Keratinocyte (primary cell): ENCODE results near the gene ITIH4. TPM values are rescaled to one million over a fixed set of nuclear protein-coding genes. Genes with fewer than 3 reads are reported as not detected.

Source experiments
- DNase-seq: peaks from one replicate; pipeline ENCODE4 v3.0.0-alpha.2; 2011; ENCODE audit warnings: low read depth, missing footprints, low spot score
- FAIRE-seq: peaks from 2 replicates; lab custom pipeline; 2011; peaks lifted over from hg19 to GRCh38; lab: Jason Lieb, UNC
- H2AFZ ChIP-seq: 2 replicates; pipeline ENCODE4 v1.6.0; 2012; ENCODE audit warnings: low read length, control low read depth, inconsistent platforms; ENCODE audit not compliant: control insufficient read depth
- H3K27ac ChIP-seq: 2 replicates; pipeline ENCODE4 v1.5.1; 2011; ENCODE audit warnings: low read length; ENCODE audit not compliant: control insufficient read depth, insufficient read depth
- H3K27me3 ChIP-seq: 3 replicates; pipeline ENCODE4 v1.6.0; 2011; ENCODE audit warnings: low read length; ENCODE audit not compliant: control insufficient read depth, insufficient read depth; ENCODE audit errors: extremely low read depth
- H3K36me3 ChIP-seq, 2 experiments: 2 replicates in 1 of 2; 3 replicates in 1 of 2; pipeline ENCODE4 v1.5.1; 2011; ENCODE audit warnings: low read length in 2 of 2, mild to moderate bottlenecking in 1 of 2; ENCODE audit not compliant: control insufficient read depth in 2 of 2, insufficient read depth in 2 of 2; ENCODE audit errors: extremely low read depth in 1 of 2
- H3K4me1 ChIP-seq: 3 replicates; pipeline ENCODE4 v1.5.1; 2011; ENCODE audit warnings: low read length; ENCODE audit not compliant: control insufficient read depth, insufficient read depth; ENCODE audit errors: extremely low read depth
- H3K4me2 ChIP-seq: 3 replicates; pipeline ENCODE4 v1.6.0; 2011; ENCODE audit warnings: low read depth, low read length; ENCODE audit not compliant: control insufficient read depth, insufficient read depth; ENCODE audit errors: extremely low read depth
- H3K4me3 ChIP-seq, 3 experiments: fragments of 200-600 bp in 1 of 3; sonication (generic) in 1 of 3; 2 replicates in 2 of 3; 3 replicates in 1 of 3; pipeline ENCODE4 v1.5.1; 2011 to 2016; ENCODE audit warnings: low read length in 3 of 3, mild to moderate bottlenecking in 3 of 3, control low read depth in 2 of 3, inconsistent platforms in 1 of 3, low read depth in 1 of 3, mixed read lengths in 1 of 3, mixed run types in 1 of 3, moderate library complexity in 1 of 3; ENCODE audit not compliant: control insufficient read depth in 2 of 3, insufficient read depth in 2 of 3; ENCODE audit errors: extremely low read depth in 1 of 3
- H3K79me2 ChIP-seq: 2 replicates; pipeline ENCODE4 v1.6.0; 2012; ENCODE audit warnings: low read length; ENCODE audit not compliant: control insufficient read depth, insufficient read depth
- H3K9ac ChIP-seq: 3 replicates; pipeline ENCODE4 v1.6.0; 2011; ENCODE audit warnings: low read length; ENCODE audit not compliant: control insufficient read depth, insufficient read depth; ENCODE audit errors: extremely low read depth
- H3K9me1 ChIP-seq: 3 replicates; pipeline ENCODE4 v1.6.0; 2011; ENCODE audit warnings: low read length; ENCODE audit not compliant: control insufficient read depth, insufficient read depth; ENCODE audit errors: extremely low read depth
- H3K9me3 ChIP-seq: 2 replicates; pipeline ENCODE4 v1.5.1; 2012; ENCODE audit warnings: low read depth, low read length; ENCODE audit not compliant: control insufficient read depth
- H4K20me1 ChIP-seq: 3 replicates; pipeline ENCODE4 v1.6.0; 2011; ENCODE audit warnings: low read length; ENCODE audit not compliant: control insufficient read depth, insufficient read depth; ENCODE audit errors: extremely low read depth
- CTCF ChIP-seq, 3 experiments: IDR thresholded peaks in 1 of 3; conservative IDR thresholded peaks in 1 of 3; optimal IDR thresholded peaks in 1 of 3; 2 replicates in 2 of 3; 3 replicates in 1 of 3; pipeline versions ENCODE3 to v1.5.1; 2011; ENCODE audit warnings: low read length in 3 of 3, mild to moderate bottlenecking in 3 of 3, moderate library complexity in 2 of 3, control low read depth in 1 of 3, inconsistent platforms in 1 of 3; ENCODE audit not compliant: insufficient read depth in 2 of 3; ENCODE audit errors: extremely low read depth in 1 of 3
- EZH2 ChIP-seq: IDR thresholded peaks from one replicate; pipeline ENCODE4 v1.6.1; 2012; ENCODE audit warnings: inconsistent platforms, mild to moderate bottlenecking, low read length, moderate library complexity
- dilution Hi-C: fragments of 300-500 bp; cut with MboI; formaldehyde crosslinking; loops from one replicate; pipeline ENCODE4 v1.7.0; 2020; ENCODE audit warnings: low sequenced_read_pairs; ENCODE audit not compliant: extremely low pct_ligation_motif_present
- polyA plus RNA-seq, 5 experiments: library from polyadenylated mRNA; depleted of rRNA in 3 of 5; stranded (reverse) in 3 of 5; stranded (forward) in 1 of 5; unstranded in 1 of 5; fragments of >200 nt; gene quantifications; 1 replicate in 1 of 5; 2 replicates in 3 of 5; 3 replicates in 1 of 5; pipeline versions ENCODE4 v1.2.1 to v1.2.3, GENCODE V29; 2011 to 2012; ENCODE audit warnings: missing spikeins in 2 of 5, low read depth in 1 of 5, low replicate concordance in 1 of 5

ITIH4 gene
- polyA plus RNA-seq, 1 donor (not counting 4 experiments of a cell fraction or from before 2014, with no cell fraction given): 1.4 TPM

GRCh38 chr3:52844290-52844975 lies 14.0 kb upstream of the ITIH4 start:
- no peaks in the 10 kb centered on the region for H3K9me3 ChIP-seq
- H3K4me1 ChIP-seq: no peaks in the 10 kb centered on the region
- H3K9me1 ChIP-seq: no peaks in the 10 kb centered on the region
- DNase-seq: no peak
- no peak overlapping the region for H2AFZ ChIP-seq
- H4K20me1 ChIP-seq: no peaks in the 10 kb centered on the region
- no peak overlapping the region for H3K4me2 ChIP-seq
- peaks cover 2 to 6% of the 10 kb centered on the region in 2 experiments for H3K36me3 ChIP-seq
- H3K4me3 ChIP-seq: no peak overlapping the region
- no peaks in the 10 kb centered on the region for H3K27me3 ChIP-seq
- no peak for FAIRE-seq
- no peak overlapping the region for H3K27ac ChIP-seq
- H3K9ac ChIP-seq: no peak overlapping the region
- dilution Hi-C loops: no loop called here
- no peaks in the 10 kb centered on the region for H3K79me2 ChIP-seq
- no peak for TF ChIP-seq CTCF (optimal IDR thresholded peaks at IDR 0.05 in 1 of 3, IDR thresholded peaks at IDR 0.05 in 1 of 3, conservative IDR thresholded peaks at IDR 0.05 in 1 of 3; ENCODE audit: extremely low read depth in 1 of 3, insufficient read depth in 2 of 3, low read length in 3 of 3)
- no peak for TF ChIP-seq EZH2

- DNase-seq (no peak), FAIRE-seq (no peak)
- H3K9ac ChIP-seq: no peak overlapping the region
- no peak for TF ChIP-seq EZH2
- no peak for TF ChIP-seq CTCF (optimal IDR thresholded peaks at IDR 0.05 in 1 of 3, IDR thresholded peaks at IDR 0.05 in 1 of 3, conservative IDR thresholded peaks at IDR 0.05 in 1 of 3; ENCODE audit: extremely low read depth in 1 of 3, insufficient read depth in 2 of 3, low read length in 3 of 3)
- no peaks in the 10 kb centered on the region for H3K4me1 ChIP-seq
- H3K36me3 ChIP-seq: peaks cover 0 to 6% of the 10 kb centered on the region in 2 experiments
- H3K27ac ChIP-seq: no peak overlapping the region
- H3K79me2 ChIP-seq: no peaks in the 10 kb centered on the region
- H3K9me1 ChIP-seq: no peaks in the 10 kb centered on the region
- no peaks in the 10 kb centered on the region for H3K9me3 ChIP-seq
- H4K20me1 ChIP-seq: no peaks in the 10 kb centered on the region
- dilution Hi-C loops: no loop called here
- no peaks in the 10 kb centered on the region for H3K27me3 ChIP-seq
- H2AFZ ChIP-seq: no peak overlapping the region
- no peak overlapping the region for H3K4me2 ChIP-seq
- no peak overlapping the region for H3K4me3 ChIP-seq
Observed at GRCh38 chr3:52843881-52844280, 13.4 kb upstream of the ITIH4 start.
